ENCODE measurements around the gene PP2D1.
"Not testable (repeated sequence)": the region's sequence is repeated elsewhere in the genome, so short reads cannot be mapped to it uniquely, and the experiment has no call there.

The PP2D1 gene

DNA sequence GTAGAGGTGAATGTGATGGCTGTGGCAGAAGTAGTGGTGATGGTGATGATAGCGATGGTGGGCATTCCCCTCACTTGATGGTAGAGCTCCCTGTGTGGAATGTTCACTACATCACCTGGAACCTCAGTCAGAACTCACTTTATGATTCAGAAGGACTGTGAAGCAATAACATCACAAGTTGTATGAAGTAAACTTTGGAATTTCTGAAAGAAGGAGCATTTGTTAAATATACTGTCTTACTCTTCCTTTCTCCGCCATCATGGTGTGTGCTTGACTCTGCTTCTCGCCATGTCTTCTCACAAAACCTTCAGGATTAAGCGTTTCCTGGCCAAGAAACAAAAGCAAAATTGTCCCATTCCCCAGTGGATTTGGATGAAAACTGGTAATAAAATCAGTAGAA is at the start of gene PP2D1:
TSS of gene PP2D1 (minus strand) at position 101 of the 400 bp plus-strand sequence. CDS start 192 bp downstream, outside the sequence.
- DNase-seq (ENCODE audit: low read depth) = no peak

DNA sequence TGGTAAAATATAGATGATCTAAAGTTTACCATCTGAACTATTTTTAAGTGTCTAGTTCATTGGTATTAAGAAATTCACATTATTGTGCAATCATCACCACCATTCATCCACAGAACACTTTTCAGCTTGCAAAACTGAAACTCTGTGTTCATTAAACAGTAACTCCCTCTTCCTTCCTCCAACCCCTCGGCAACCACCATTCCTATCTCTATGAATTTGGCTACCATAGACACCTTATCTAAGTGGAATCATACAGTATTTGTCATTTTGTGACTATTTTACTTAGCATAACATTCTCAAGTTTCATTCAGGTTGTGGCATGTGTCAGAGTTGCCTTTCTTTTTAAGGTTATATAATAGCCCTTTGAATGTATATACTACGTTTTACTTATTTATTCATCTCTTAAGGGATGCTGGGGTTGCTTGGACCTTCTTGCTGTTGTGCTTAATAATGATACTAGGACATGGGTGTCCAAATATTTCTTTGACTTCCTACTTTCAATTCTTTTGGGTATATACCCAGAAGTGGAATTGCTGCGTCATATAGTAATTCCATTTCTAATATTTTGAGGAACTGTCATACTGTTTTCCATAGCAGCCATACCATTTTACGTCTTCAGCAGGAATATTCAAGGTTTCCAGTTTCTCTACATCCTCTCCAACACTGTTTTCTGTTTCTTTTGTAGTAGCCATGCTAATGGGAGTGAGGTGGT is 49.1 kb upstream of the PP2D1 start:
- DNase-seq (ENCODE audit: low read depth) = peak; percentile 52

DNA sequence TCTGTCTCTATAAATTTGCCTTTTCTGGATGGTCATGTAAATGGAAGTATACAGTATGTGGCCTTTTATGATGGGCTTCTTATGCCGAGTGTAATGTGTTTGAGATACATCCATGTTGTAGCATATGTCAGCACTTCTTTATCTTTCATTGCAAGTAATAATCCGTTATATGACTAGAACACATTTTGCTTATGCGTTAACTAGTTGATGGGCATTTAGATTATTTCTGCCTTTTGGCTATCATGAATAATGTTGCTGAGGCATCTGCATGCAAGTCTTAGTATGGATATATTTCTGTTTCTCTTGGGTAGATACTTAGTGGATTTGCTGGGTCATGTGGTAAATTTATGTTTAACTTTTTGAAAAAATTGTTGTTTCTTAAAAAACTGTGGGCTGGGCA is 47.9 kb upstream of the PP2D1 start:
- DNase-seq (ENCODE audit: low read depth) = no peak

GRCh38 chr3:20057612-20058180 is 45.6 kb upstream of the PP2D1 start:
- DNase-seq (ENCODE audit: low read depth) = no peak

DNA sequence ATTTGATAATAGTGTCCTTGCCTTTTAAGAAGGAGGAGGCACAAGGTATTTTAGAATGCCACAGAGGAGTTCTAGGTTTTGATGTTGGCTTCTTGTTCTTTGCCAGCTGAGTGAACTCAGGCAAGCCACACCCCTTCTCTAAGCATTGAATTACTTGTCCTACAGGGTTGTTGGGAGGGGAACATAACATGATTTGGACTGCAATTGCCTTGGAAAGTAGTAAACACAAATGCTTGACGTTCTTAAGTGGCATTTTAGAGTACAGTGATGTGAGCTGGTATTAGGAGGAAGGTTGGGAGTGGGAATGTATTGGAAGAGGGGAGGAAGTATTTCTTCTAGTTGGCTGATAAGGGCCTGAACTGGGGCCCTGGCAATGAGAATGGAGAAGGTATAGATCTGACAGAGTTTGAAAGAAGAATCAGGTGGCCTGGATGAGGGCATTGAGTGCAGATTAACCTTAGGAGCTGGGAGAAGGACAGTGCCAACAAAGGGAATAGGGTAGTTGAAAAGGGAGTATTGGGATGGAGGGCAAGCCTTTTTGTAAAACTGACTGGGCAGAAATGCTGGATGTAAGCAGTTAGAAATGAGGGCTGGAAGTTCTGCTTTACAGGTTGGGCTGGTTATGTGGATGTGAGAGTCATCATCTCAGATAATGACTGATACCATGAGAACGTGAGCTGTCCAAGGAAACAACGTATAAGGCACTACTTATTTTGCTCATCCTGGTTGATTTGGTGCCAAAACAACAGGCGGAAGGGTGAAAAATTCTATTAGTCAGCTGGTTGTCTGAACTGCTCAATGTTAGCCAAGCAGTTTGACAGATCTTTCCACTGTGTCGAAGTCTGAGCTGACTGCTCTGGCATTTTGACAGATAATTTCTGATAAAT is 44.9 kb upstream of the PP2D1 start:
- DNase-seq (ENCODE audit: low read depth) = no peak

DNA sequence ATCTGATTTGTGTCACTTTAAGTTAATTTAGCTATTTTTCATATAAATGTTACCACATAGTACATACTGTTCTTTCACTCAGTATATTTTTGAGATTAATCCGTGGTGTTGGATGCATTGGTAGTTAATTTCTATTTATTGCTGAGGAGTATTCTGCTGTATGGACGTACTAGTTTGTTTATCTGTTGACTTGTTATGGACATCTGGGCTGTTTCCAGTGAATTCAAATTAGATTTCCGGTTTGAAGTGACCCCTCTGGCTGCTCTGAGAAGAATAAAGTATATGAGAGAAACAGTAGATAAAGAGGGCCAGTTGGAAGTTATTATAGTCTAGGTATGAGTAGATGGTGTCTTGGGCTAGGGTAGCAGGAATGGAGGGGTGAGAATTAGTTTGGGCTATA is 43.8 kb upstream of the PP2D1 start:
- no peak for DNase-seq (ENCODE audit: low read depth)

GRCh38 chr3:20055020-20055775 is 43.1 kb upstream of the PP2D1 start:
- DNase-seq (ENCODE audit: low read depth) = no peak

DNA sequence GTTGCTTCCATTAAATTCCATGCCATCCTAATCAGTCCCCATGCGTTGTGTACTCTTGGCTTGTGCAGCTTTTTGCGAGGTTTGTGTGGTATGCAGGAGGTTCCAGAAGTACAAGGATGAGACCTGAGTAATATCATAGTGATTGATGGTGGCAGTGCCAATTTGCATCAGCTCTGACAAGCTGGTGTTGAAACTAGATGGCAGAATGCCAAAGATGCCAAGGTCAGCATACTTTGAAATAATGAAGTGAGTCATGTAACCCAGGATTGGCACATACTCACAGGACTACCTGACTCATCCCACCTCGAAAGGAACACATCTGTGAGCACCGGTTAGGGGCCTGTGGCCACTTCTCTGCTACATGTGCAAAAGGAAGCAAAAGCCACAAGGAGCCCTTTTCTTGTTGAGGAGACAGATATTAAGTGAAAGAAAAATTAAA is 42.5 kb upstream of the PP2D1 start:
- no peak for DNase-seq (ENCODE audit: low read depth)

GRCh38 chr3:20052851-20053250 is 40.8 kb upstream of the PP2D1 start:
- DNase-seq (ENCODE audit: low read depth) = no peak

DNA sequence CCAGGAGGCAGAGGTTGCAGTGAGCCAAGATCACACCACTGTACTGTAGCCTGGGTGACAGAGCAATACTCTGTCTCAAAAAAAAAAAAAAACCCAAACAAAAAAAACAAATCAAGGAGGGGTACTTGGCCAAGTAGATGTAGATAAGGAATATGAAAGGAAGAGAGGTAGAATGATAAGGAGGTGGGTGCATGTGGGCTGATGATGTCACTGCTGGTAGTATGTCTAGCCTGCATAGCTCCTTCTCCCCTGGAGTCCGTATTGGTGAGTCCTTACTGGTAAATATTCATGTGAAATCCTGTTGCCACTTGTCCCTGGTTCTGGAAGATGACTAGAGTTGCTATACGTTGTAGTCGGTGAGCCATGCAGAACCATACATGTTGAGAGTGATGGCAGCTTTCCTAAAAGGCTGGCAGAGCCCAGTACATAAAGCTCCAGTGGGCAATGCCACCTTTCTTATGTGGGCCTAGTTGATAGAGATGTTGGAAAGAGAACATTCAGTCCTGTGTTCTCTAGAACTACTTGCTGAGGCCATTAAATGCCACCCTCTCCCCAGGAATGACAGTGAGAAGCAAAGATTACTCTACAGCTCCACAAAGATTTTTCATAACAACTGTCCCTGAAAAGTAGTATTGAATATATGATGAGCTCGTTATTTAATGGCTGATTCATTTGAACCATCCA is 39.2 kb upstream of the PP2D1 start:
- DNase-seq (ENCODE audit: low read depth) = no peak

GRCh38 chr3:20047976-20048883 is 36.2 kb upstream of the PP2D1 start:
- no peak for DNase-seq (ENCODE audit: low read depth)

DNA sequence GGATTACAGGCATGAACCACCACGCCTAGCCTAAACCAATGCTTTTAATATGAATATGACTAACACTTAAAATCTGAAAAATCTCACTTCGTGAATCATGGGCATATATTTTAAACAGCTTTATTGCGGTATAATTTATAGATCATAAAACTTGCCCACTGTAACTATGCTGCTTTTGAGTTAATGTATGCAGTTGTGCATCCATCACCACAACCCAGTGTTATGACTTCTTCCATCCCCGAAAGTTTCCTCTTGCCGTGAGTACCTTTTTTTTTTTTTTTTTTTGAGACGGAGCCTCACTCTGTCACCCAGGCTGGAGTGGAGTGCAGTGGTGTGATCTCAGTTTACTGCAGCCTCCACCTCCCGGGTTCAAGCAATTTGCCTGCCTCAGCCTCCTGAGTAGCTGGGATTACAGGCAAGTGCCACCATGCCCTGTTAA is 35.3 kb upstream of the PP2D1 start:
- no peak for DNase-seq (ENCODE audit: low read depth)

- DNase-seq (ENCODE audit: low read depth) = no peak
Measured at GRCh38 chr3:20046556-20046955, 34.5 kb upstream of the PP2D1 start.

GRCh38 chr3:20045141-20045540 is 33.1 kb upstream of the PP2D1 start:
- DNase-seq (ENCODE audit: low read depth) = not testable (repeated sequence)

- DNase-seq (ENCODE audit: low read depth) = no peak
Measured at GRCh38 chr3:20043825-20044224, 31.8 kb upstream of the PP2D1 start.

- no peak for DNase-seq (ENCODE audit: low read depth)
Measured at GRCh38 chr3:20043396-20043795, 31.3 kb upstream of the PP2D1 start.

GRCh38 chr3:20042331-20042730 is 30.3 kb upstream of the PP2D1 start:
- no peak for DNase-seq (ENCODE audit: low read depth)

- no peak for DNase-seq (ENCODE audit: low read depth)
Measured at GRCh38 chr3:20041197-20041780, 29.2 kb upstream of the PP2D1 start.

GRCh38 chr3:20040548-20041196 is 28.6 kb upstream of the PP2D1 start:
- DNase-seq (ENCODE audit: low read depth) = peak; percentile 56
